ENCODE data around the gene TMPRSS4.

Gene TMPRSS4

DNA sequence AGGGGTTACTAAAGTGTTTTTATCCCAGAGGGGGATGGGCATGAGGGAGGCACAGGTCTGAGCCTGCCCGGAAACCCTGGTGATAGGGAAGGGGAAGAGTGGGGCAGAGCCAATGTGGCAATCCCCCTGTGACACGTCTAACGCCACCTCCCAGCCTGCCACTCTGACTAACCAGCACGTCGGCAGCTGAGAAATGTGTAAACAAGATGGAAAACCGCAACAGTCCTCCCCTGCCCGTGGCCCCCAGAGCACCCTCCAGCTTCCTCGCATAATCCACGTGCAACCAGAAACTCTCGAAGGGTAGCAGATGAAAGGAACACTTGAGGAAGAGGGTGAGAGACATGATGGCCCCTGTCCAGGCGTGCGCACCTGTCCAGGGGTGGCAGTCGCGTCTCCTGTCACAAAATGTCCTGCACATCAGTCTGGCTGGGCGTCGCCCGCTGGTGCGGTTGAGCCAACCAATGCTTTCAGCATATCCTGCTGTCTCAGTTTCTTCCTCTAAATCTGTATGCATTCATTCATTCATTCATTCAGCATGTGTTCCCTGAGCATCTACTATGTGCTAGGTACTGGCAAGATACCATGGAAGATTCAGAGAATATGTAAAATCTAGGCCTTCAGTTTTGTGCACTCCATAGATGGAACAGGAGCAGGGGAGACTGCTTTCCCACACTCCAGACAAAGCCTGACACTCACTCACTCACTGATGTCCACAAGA is 4.5 kb downstream of the TMPRSS4 start:
- peak in 1 of 2 donors; percentile 50 for DNase-seq

GRCh38 chr11:118082880-118083552 is 6.1 kb downstream of the TMPRSS4 start:
- no peak for DNase-seq

- DNase-seq = peak in 1 of 2 donors; percentile 21
Observed at GRCh38 chr11:118084247-118084646, 7.4 kb downstream of the TMPRSS4 start.

- DNase-seq = no peak
Observed at GRCh38 chr11:118084656-118085055, 7.8 kb downstream of the TMPRSS4 start.

DNA sequence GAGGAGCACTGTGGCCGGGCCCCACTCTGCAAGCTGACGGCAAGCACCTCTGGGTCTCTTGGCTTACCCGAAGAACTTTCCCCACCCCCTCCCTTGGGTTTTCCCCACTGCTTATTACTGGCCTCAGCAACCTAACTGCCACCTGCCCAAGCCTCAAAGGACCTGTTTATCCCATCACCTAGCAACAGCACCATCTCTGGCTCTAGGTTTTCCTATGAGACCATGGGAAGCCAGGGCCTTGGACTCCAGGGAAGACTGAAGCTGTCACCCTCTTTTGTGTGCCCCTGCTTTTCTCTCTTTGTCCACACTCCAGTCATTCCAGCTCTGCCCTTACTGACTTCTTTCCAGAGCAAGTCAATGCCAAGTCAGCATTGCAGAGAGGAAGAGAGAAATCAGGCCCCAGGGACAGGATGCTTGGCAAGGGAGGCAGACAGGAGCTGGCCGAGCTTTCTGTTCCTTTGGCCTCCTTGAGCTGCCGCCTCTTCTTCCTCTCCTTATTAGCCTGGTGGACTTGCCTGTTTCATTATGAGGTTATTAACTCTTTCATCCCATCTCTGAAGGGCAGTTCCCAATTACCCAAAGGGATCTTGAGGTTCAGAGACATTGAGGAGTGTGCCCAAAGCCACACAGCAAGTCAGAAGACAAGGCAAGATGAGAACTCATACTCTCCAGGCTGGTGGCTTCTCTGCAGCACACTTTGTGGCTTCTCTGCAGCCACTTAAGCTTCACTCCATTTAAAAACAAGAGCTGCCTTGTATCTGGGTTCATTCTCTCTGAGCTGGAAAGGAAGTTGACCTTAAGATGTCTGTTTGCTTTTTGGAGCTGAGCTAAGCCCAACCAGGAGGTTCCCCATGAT is 10.3 kb downstream of the TMPRSS4 start, which contains the start of gene SMIM35:
Gene SMIM35, minus strand, starts transcription at position 51 of the 856 bp plus-strand sequence. CDS start 206 bp downstream, outside the sequence.
- DNase-seq = no peak

DNA sequence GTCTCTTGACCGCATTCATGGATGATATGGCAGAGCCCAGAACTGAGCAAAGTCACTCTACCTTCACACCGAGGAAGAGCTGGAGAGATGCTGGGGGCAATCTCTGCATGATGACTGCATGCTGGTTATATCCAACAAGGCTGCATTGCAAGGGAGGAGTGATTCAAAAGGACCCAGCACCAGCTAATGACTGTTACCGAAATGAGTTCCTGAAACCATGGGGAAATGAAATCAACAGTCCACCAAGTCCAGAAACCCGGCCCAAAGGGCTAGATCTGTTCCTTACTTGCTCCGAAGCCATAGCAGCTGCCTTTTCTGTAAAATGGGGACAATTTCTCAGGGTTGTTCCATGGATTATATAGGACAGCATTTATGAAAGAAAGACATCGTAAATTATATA is 11.1 kb downstream of the TMPRSS4 start:
- DNase-seq = no peak

- peak; percentile 5 to 65 for DNase-seq
Observed at GRCh38 chr11:118088531-118088930, 11.7 kb downstream of the TMPRSS4 start.

DNA sequence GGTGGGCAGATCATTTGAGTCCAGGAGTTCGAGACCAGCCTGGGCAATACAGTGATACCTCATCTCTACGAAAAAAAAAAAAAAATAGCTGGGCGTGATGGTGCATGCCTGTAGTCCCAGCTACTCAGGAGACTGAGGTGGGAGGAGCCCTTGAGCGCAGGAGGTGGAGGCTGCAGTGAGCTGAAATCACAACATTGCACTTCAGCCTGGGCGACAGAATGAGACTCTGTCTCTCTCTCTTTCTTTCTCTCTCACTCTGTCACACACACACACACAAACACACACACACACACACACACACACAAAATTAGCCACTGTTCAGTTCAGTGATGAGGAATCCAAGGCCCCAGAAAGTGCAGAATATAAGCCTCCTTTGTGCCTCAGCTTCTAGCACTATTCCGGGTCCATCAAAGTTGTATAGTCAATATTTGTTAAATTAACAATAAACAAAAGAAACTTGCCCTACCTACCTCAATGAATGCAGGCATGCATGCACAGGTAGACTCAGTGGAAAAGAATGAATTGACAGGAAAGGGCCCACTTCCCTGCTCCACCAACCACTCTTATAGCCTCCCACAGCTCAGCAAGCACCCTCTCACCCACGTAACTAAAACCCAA is 13.8 kb downstream of the TMPRSS4 start:
- DNase-seq = no peak

GRCh38 chr11:118091690-118092089 is 14.8 kb downstream of the TMPRSS4 start:
- no peak for DNase-seq

- no peak for DNase-seq
Observed at GRCh38 chr11:118092907-118093571, 16.2 kb downstream of the TMPRSS4 start.

- DNase-seq = no peak
Observed at GRCh38 chr11:118095493-118095892, 18.6 kb downstream of the TMPRSS4 start.

GRCh38 chr11:118095967-118096367 is 19.1 kb downstream of the TMPRSS4 start:
- DNase-seq = no peak

DNA sequence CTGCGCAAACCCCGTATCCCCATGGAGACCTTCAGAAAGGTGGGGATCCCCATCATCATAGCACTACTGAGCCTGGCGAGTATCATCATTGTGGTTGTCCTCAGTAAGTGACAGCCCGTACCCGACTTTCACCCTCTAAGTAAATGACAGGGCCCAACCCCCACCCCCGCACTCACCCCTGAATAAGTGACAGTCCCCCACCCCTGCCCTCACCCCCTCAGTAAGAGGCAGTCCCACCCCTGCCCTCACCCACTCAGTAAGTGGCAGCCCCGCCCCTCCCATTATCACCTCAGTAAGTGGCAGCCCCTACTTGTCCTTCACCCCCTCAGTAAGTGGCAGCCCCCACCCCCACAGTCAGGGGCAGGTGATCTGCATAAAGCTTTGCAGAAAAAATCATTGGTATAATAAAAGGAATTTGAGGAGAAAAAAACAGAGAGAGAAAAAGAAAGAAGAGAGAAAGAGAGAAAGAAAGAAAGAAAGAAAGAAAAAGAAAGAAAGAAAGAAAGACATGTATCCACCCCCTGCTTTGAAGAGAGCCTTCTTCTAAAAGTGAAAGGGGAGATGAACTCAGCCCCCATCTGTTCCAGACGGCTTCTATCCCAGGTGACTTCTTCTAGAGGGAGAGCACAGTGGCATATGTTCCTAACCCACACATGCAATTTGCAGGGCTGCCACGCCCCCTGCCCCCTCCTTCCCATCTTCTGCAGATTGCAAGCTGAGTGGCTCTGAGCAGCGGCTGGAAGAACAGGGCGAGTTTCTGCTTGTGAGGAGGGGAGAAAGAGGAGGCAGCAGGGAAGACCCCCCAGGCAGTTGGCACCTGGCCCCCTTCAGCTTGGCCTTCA is 22.3 kb downstream of the TMPRSS4 start:
- no peak for DNase-seq

DNA sequence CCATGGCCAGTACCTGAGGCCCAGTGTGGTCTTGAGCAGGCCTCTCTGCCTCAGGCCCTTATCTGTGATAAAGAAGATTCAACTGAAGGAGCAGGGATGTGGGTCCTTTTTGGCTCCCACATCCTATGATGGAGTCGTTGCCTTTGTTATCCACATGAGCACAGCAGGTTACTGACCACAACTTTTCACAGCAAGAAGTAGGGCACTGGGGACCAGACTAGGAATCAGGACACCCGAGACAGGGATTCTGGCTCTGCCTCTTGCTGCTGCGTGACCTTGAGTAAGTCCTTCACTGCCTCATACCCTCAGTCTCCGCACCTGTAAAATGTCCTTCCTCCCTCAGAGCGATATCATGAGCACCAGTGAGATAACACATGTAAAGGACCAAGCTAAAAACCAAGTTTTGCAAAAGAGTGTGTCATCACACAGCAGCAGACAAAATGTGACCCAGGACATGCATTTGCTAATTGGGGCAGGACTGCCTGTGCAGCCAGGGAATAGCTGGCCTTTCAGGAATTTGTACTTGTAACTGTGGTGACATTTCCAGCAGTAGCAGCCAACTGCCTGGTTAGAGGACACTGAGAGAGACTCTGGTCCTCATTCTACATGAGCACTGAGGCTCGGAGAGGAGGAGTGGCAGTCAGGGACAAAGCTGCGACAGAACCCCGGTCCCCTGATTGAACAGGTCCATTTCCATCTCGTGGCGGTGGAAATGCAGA is 23.1 kb downstream of the TMPRSS4 start:
- no peak for DNase-seq

DNA sequence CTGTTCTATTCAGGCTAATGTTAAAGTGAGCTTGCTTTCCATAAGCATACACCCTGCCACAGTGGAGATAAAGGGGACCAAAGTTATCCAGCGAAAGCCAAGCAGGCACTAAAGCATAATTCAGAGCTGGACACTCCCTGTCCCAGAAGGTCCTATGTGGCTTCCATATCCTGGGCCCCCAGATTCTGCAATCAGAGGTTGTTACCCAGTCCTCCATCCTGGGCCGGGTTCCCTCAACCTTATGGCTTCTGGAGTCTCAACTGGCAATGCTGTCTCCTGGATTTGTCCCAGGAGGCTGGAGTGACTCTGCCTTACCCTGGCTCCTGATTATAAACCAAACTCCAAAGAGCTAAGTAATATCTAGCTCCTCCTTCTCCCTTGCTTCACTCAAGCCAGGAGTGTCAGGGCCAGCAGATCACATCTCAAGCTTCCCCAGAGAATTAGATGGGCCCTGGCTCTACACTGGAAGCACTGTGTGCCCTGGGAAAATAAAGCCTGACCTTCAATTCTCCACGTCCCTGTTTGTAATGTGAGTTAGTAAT is 23.9 kb downstream of the TMPRSS4 start:
- no peak for DNase-seq

DNA sequence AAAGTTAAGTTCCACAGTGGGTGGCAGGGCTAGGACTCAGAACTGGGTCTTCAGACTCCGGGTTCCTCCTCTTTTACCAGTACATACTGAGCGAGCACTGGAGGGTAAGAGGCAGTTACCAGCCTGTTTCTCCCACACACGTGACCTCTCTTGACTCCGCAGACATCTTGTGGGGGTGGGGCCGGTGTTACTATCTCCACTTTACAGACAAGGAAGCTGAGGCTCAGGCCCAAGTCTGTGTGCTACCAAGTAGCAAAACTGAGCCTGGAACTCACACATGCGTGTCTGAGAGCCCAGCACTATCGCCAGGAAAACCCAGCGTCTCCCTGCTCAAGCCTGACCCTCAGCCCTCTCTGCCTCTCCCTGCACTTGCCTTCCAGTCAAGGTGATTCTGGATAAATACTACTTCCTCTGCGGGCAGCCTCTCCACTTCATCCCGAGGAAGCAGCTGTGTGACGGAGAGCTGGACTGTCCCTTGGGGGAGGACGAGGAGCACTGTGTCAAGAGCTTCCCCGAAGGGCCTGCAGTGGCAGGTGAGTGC is 25.9 kb downstream of the TMPRSS4 start:
- no peak for DNase-seq

- DNase-seq = no peak
Observed at GRCh38 chr11:118104491-118104890, 27.6 kb downstream of the TMPRSS4 start.

DNA sequence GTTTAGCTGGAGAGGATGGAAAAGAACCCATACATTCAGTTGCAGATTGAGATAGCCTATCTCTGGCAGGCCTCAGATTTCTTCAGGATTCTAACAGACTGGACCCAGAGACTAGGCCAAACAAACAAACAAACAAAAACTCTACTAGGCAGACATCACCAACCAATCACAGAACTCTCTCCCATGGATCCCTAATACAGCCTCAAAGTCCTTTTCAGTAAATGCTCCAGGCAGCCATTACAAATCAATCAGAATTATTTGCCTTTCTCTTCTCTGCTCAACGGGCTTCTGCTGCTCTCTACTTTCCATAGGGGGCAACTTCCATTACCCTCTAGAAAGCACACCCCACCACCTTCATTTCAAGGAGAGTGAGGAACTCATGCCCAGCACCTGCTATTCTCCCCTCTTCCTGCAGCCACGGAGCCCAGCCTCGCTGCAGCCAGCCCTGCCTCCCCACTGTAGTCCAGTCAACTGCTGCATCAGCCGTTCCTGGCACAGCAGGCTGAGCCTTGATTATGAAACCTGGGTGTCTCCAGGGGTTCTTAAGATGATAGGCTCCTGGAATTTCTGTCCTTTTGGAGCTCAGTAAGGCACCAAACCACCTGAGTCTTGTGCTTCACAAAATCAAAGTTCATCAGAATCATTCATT is 28.9 kb downstream of the TMPRSS4 start:
- no peak for DNase-seq

DNA sequence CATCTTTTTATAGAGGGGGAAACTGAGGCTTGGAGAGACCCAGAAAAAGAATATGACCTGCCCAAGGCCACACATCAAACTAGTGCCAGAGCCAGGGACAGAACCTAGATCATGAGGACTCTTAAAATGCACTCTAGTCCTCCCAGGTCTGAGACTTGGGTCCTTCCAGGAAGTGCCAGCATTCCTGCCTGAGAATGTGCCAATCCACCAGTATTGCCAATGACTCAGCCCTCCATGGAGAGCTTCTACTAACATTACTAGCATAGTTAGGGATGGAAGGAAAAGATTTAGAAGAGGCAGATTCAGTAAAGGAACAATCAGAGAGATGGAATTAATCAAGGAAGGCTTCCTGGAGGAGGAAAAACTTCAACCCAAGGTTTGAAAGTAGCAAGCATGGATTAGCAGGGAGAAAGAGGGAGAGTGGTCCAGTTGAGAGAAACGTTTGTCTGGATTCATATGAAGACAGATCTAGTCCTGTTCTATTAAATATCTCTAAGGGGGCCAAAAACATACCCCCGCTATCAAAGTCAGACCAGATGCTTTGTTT is 30.0 kb downstream of the TMPRSS4 start:
- no peak for DNase-seq
